HG02852 (cell line): Measurements from ENCODE around the gene CPNE4.
"Not testable (repeated sequence)": the region's sequence is repeated elsewhere in the genome, so short reads cannot be mapped to it uniquely, and the experiment has no call there.

Experiments used
- ATAC-seq: cut with Tn5 transposase; IDR thresholded peaks from one replicate; pipeline ENCODE4 v1.9.1; 2021; ENCODE audit warnings: mild to moderate bottlenecking, moderate library complexity; ENCODE audit not compliant: unreplicated experiment

CPNE4 gene

DNA sequence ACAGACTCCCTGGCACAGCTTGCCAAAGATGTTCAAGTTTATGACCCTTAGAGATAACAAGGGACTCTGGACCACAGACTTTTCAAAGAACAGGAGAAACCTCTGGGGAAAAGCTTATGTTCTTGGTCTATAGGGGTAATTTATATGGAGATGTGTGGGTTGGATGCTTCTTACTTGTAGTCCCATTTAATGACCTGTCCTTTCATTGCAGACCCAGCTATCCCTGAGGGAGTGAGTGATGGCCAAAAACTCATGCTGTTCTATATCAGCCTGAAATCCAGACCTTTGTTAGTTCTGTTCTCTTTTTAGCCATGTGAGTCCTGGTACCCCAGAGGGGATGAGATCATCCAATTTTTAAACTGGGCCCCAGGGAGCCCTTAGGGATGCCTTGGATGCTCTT, 488.4 kb downstream of the CPNE4 start:
- no peak for ATAC-seq

- no peak for ATAC-seq
These were observed 490.3 kb downstream of the CPNE4 start for GRCh38 chr3:131544557-131544956.

DNA sequence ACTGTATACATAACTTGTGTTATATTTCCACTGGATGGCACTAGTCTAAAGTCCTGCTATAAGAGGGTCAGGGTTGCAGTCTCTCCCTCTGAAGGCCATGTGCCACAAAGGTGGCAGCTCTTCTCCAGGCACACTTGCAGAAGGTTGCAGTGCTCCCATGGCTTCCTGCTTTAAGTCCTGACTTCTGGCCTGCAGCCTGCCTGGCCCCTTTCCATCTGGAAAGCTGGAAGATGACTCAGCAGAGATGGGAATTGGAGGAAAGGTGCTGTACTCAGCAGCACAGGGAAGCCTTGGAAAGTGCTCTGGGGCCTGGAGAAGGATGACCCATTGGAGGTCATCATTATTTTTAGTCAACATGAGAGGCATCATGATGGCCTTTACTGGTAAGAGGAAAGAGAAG, 491.1 kb downstream of the CPNE4 start:
- ATAC-seq = no peak

DNA sequence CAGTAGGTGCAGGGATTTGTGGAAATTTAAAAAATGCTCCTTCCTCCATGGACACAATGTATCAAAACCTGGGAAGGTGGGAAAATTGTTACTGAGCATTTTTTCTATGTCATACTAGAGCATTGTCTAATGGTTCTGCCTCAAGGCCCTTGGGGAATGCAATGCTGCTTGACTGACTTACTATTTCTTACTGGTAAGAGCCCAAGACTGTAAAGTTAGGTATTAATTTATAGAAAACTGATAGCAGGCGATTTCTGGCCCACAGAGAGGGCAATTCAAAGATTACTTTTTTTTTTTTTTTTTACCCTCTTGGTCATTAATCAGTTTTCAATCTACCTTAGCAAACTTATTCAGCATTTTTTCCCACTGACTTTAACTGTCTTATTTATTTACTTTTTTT, 493.5 kb downstream of the CPNE4 start:
- ATAC-seq = no peak

DNA sequence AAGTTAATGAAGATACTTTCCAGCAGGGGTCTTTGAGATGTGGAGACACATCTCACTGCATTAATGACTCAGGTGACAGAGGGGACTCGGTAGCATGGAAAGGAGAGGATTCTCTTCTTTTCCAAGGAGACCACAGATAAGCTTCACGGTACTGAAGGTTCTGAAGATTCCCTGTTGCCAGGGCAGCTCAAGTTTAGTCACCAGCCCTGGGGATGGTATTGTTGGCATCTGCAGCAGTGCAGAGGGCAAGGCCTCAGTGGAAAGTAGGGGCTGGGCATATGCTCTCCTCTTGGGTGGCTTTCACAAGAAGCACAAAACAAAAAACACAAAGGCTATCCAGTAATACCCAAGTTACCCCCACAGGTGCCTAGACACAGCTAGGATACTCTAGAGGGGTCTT, 494.0 kb downstream of the CPNE4 start:
- no peak for ATAC-seq

GRCh38 chr3:131540143-131540542, 494.7 kb downstream of the CPNE4 start:
- no peak for ATAC-seq

DNA sequence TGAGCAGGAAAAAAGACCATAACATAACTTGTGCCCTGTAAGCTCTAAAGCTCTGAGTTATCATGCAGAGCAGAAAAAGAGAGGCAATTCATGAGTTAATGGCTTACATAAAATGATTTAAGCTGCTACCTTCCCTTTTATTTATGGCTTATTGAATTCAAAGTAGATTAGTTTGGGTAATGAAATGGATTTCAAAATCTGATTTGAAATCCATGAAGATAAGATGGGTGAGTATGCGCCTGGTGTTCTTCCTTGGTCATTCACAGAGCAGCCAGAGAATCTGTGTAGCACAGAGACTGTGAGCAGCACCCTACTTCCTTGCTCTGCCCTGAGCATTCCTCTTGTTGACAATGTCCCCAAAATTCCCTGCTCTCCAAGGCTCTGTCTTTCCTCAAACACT, 495.8 kb downstream of the CPNE4 start:
- ATAC-seq = no peak

GRCh38 chr3:131537531-131537930, 497.3 kb downstream of the CPNE4 start:
- ATAC-seq = no peak

DNA sequence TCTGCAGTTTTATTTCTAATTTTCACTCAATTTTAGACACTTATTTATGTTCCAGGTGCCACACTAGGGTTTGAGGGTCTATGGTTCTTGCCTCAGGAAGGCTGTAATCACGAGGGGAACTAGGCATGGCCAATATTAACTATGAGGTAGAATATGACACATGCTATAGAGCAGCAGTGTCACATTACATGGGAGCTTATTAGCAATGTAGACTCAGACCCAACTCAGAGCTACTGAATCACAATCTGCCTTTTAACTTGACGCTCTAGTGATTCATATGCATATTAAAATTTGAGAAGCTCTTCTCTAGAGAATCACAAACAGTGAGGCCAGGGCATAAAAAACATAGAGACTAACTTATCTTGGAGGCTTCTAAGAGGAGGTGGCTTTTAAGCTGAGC, 499.2 kb downstream of the CPNE4 start:
- ATAC-seq = no peak

GRCh38 chr3:131535131-131535530, 499.7 kb downstream of the CPNE4 start:
- no peak for ATAC-seq

DNA sequence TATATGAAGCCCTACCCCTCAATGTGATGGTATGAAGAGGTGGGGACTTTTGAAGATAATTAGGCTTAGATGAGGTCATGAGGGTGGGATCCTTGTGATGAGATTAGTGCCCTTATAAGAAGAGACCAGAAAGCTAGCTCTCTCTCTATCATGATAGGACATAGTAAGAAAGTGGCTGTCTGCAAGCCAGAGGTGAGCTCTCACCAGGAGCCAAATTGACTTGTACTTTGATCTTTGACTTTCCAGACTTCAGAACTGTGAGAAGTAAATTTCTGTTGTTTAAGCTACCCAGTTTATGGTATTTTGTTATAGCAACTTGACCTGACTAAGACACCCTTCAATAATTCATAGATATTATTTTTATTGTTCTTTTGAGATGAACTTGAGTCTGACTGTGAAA, 502.2 kb downstream of the CPNE4 start:
- no peak for ATAC-seq

GRCh38 chr3:131530843-131531242, 504.0 kb downstream of the CPNE4 start:
- no peak for ATAC-seq

DNA sequence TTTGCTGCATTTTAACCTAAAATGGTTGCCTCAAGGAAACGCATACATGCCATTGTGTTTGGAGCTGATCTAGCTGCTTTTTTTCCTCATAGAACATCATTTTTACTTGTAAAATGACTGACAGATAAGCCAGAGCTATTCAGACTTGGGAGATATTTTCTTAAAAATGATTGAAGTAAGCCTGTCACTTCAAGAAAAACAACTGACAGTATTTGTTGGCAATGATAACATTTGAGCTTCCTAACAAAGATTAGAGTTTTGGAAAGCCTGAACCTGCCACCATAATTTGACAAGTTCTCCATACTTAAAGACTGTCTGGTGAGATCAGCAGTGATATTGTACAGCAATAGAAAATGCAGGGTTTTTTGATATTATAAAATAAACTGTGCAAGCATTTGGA, 504.4 kb downstream of the CPNE4 start:
- ATAC-seq = no peak

- ATAC-seq = no peak
These were observed 507.9 kb downstream of the CPNE4 start for GRCh38 chr3:131526801-131527347.

- ATAC-seq = no peak
These were observed 516.1 kb downstream of the CPNE4 start for GRCh38 chr3:131518680-131519079.

- ATAC-seq = no peak
These were observed 529.4 kb downstream of the CPNE4 start for GRCh38 chr3:131505421-131505820.

GRCh38 chr3:131503320-131503635, 531.5 kb downstream of the CPNE4 start:
- ATAC-seq = no peak

DNA sequence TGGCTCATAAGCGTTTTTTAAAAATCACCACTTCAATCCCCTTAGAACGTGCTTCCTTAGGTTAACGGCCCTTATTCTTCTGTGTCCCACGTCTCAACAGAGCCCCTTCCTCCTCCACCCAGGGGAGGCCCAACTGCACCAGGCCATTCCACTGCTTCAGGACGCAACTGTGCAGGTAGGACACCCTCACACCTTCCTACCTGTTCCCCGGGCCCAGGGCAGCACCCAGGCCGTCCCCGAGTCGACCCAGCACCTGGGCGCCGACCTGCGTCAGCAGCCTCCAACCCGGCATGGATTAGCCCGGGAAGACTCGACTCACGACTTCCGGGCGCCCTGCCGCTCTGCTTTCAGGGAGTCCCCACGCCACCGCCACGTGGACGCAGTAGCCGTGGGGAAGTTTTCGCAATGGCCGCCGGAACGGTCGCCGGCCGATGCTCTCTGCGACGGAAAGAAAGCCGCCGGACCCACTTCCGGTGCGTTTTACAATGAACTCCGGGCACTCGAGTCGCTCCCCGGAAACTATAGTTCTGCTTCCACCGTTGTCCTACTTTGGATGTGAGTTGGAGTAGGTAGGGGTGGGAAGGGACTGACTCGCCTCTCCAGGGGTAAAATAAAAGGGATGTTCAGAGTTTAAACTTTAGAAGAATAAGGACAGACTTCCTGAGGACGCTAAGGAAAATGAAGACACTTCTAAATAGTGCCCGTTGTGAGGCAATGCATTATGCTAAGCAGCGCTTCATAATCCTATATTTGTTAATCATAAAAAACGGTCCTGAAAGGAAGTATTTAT, 532.1 kb downstream of the CPNE4 start, which contains the start of gene MRPL3:
MRPL3 (minus strand) TSS at position 442 of the 790 bp plus-strand sequence; CDS start at position 292, 150 bp downstream.
- ATAC-seq = peak; percentile 97

DNA sequence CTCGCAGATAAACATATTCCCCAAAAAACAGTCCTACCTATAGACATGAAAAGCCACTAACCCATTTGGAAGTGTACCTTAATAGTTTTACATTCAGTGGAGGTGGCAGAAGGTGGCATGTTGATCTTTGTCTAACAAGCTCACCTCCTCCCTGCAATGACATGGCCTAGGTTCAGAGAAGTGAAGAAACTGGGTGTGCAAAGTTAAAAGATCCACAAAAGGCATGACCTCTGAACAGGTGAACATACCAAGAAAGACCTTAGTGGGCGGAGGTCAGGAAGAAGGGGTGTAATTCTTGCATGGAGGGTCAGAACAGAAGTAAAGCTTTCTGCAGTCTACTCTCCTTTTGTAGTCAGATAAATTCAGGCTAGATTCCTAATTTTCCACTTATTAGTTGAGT, 532.9 kb downstream of the CPNE4 start:
- ATAC-seq = no peak

DNA sequence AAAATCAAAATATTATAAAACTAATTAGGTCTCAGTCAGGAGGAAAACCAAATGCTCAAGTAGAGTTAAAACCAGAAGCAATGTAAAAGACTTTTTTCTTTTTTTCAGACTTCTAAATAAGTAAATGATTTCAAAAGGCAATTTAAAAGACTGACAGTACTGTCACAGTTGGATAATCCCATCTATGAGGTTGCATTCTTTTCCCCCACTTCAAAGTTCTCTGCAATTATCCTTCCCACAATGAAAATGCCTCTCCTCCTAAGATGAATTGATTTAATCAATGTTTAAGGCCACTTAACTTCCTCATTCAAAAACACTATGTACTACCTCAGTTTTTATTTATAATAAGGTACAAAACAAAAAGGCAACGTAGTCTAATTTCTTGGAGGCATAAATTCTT, 540.1 kb downstream of the CPNE4 start:
- no peak for ATAC-seq

- no peak for ATAC-seq
These were observed 543.0 kb downstream of the CPNE4 start for GRCh38 chr3:131491775-131492174.

DNA sequence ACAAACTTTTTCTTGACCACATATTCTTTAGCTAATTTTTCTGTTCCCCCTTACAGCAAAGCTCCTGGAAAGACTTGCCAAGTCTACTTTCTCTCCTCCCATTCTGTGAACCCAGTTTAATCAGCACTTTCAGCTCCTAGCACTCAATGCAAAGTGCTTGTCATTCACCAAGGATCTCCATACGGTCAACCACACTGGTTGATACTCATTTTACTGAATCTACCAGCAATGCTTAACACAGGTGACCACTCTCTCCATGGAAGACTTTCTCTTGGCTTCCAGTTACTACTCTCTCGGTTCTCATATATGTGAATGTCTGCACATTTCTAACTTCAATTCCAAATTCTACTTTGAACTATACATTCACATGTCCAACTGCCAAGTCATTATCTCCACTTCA, 543.7 kb downstream of the CPNE4 start:
- ATAC-seq = no peak

DNA sequence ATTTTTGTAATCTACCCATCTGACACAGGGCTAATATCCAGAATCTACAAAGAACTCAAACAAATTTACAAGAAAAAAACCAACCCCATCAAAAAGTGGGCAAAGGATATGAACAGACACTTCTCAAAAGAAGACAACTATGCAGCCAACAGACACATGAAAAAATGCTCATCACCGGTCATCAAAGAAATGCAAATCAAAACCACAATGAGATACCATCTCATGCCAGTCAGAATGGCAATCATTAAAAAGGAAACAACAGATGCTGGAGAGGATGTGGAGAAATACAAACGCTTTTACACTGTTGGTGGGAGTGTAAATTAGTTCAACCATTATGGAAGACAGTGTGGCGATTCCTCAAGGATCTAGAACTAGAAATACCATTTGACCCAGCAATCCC, 548.3 kb downstream of the CPNE4 start:
- not testable (repeated sequence) for ATAC-seq
